Lung microvascular endothelial cell (primary cell): ENCODE measurements around the gene CILP2. TPM values are rescaled to one million over a fixed set of nuclear protein-coding genes. Genes with fewer than 3 reads are reported as not detected.

Experiments used
- DNase-seq, 2 donors: peaks; one replicate each; pipeline versions ENCODE4 v3.0.0 to v3.0.0-alpha.2; 2010; ENCODE audit warnings: low read depth in 2 of 2
- total RNA-seq: library from RNA; depleted of rRNA; stranded (reverse); fragments of >200 nt; gene quantifications from 2 replicates; pipeline ENCODE4 v1.2.1, GENCODE V29; 2014

The CILP2 gene
- total RNA-seq, 1 donor from 2014 or later, result not detected

- no peak for DNase-seq
These were observed 33.1 kb upstream of the CILP2 start for GRCh38 chr19:19504754-19505668.

- DNase-seq, result no peak
These were observed 32.3 kb upstream of the CILP2 start for GRCh38 chr19:19505669-19506326.

- DNase-seq, result no peak
These were observed 31.5 kb upstream of the CILP2 start for GRCh38 chr19:19506592-19506991.

GRCh38 chr19:19507354-19507753 is 30.7 kb upstream of the CILP2 start:
- DNase-seq, result no peak

- no peak for DNase-seq
These were observed 29.8 kb upstream of the CILP2 start for GRCh38 chr19:19508217-19508616.

- no peak for DNase-seq
These were observed 27.6 kb upstream of the CILP2 start for GRCh38 chr19:19510432-19510831.

GRCh38 chr19:19513682-19514081 is 24.4 kb upstream of the CILP2 start:
- no peak for DNase-seq

- DNase-seq, result peak; percentile 19 to 81
These were observed 23.8 kb upstream of the CILP2 start for GRCh38 chr19:19514215-19514657.

GRCh38 chr19:19514881-19515641 is 23.0 kb upstream of the CILP2 start, which contains the start of gene TSSK6:
Gene TSSK6, minus strand, starts transcription at chr19:19515548. Its CDS starts 121 bp downstream, at chr19:19515427.
- no peak for DNase-seq

GRCh38 chr19:19515642-19516519 is 22.2 kb upstream of the CILP2 start, which contains the start of gene NDUFA13:
Gene NDUFA13, plus strand, starts transcription at chr19:19516225. Its CDS starts 14 bp downstream, at chr19:19516239.
- peak; percentile 94 to 96 for DNase-seq

- DNase-seq, result no peak
These were observed 20.8 kb upstream of the CILP2 start for GRCh38 chr19:19517235-19517619.

- DNase-seq, result no peak
These were observed 17.1 kb upstream of the CILP2 start for GRCh38 chr19:19520989-19521388.

- no peak for DNase-seq
These were observed 14.9 kb upstream of the CILP2 start for GRCh38 chr19:19523177-19523576.

- no peak for DNase-seq
These were observed 14.0 kb upstream of the CILP2 start for GRCh38 chr19:19524053-19524452.

GRCh38 chr19:19525611-19526380 is 12.3 kb upstream of the CILP2 start:
- DNase-seq, result no peak

GRCh38 chr19:19526581-19527370 is 11.3 kb upstream of the CILP2 start:
- DNase-seq, result no peak

GRCh38 chr19:19527371-19527656 is 10.8 kb upstream of the CILP2 start:
- no peak for DNase-seq

- no peak for DNase-seq
These were observed 10.1 kb upstream of the CILP2 start for GRCh38 chr19:19527674-19528625.
